ENCODE measurements around the gene SMPDL3A.

Gene SMPDL3A

DNA sequence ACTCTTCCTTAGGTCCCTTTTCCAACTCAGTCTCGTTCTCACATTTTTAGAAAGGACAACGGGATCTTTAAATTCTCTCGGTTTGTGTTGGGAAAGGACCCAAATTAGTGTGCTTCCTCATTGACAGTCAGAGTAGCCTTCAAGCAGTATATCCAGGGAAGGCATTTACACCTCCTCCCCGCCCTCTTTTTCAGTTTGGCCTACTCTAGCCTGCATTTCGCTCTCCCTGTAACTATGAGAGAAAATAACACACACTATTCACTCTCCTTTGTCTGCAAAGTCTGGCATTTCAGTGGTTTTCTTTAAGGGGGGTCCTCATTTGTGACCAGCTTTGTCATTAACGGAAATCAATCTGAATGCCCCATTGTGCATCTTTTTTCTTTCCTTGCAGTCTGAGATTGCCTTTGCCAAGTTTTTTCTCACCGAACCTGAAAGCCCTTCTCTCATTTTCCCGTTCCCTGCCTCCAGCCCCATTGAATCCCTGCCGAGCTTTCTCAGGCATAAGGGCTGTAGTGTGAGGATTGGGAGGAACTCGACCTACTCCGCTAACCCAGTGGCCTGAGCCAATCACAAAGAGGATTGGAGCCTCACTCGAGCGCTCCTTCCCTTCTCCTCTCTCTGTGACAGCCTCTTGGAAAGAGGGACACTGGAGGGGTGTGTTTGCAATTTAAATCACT is 9.9 kb upstream of the SMPDL3A start:
- no peak for DNase-seq

GRCh38 chr6:122779667-122780066 is 9.4 kb upstream of the SMPDL3A start, which contains the start of gene FABP7:
Gene FABP7, plus strand, starts transcription at chr6:122779716. Its CDS starts 79 bp downstream, at chr6:122779795.
- DNase-seq, result no peak

DNA sequence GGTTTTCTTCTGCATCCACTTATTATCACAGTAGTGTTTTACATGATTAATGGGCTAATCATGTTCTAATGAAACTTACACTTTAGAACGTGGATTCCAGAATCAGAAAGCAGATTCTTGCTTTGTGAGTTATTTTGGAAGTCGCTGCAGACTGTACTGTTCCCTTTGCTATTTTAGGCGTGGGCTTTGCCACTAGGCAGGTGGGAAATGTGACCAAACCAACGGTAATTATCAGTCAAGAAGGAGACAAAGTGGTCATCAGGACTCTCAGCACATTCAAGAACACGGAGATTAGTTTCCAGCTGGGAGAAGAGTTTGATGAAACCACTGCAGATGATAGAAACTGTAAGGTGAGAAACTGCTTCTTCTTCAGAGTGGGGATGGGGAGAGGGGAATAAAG is 8.9 kb upstream of the SMPDL3A start:
- DNase-seq, result no peak

- DNase-seq, result no peak
Measured at GRCh38 chr6:122781716-122782115, 7.3 kb upstream of the SMPDL3A start.

DNA sequence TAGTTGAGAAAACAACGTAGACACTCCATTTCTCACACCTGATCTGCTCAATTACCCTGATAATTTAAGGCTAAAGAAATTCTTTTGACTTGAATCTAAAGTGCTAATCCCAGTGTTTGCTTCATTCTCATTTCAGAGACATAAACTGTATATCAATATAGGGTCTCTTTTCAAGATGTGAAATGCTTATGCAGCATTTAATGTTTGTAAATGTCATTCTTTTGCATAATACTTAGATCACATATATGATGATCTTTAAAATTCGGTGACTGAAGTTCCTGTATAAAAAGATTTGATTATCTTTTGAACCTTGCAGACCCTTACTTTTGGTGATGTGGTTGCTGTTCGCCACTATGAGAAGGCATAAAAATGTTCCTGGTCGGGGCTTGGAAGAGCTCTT is 5.7 kb upstream of the SMPDL3A start:
- no peak for DNase-seq

DNA sequence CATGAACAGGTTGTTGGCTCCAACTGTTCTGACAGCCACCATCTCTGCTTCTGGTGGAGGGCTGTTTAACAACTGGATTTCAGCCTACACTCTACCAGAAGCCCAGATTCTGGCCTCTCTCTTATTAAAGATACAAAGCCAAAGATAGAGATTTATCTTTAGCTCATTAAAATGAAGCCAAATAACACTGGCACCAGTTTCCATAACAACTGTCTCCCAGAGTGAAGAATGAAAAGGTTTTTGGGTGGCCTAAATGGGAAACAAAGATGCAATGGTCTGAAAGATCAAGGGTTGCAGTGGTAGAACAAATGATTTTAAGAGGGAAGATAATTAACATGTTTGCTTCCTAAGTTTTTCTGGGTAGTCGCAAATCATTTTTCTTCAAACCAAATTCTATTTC is 3.2 kb upstream of the SMPDL3A start:
- DNase-seq, result no peak

DNA sequence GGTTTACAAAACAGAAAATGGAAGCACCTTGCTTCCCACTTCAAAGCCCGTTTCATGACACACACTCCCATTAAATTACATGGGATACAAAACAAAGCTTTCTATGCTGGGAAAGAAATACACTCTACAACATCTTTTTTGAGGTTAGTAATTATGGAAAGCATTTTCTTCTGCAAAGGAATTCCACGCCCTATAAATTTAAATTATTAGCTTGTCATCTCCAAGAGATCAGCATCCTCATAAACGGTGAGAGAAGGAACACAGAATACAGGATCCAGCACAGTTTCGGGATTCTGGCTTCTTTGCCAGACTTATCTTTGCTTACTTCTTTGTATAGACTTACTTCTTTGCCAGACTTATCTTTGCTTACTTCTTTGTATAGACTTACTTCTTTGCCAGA is 1.3 kb upstream of the SMPDL3A start:
- DNase-seq, result no peak

- no peak for DNase-seq
Measured at GRCh38 chr6:122788208-122788607, 850 bp upstream of the SMPDL3A start.

- no peak for DNase-seq
Measured at GRCh38 chr6:122788663-122789181, 336 bp upstream of the SMPDL3A start.

GRCh38 chr6:122790028-122790422 is 967 bp downstream of the SMPDL3A start:
- no peak for DNase-seq

- DNase-seq, result peak; percentile 17
Measured at GRCh38 chr6:122790423-122791309, 1.6 kb downstream of the SMPDL3A start.

- DNase-seq, result no peak
Measured at GRCh38 chr6:122791310-122791679, 2.2 kb downstream of the SMPDL3A start.

DNA sequence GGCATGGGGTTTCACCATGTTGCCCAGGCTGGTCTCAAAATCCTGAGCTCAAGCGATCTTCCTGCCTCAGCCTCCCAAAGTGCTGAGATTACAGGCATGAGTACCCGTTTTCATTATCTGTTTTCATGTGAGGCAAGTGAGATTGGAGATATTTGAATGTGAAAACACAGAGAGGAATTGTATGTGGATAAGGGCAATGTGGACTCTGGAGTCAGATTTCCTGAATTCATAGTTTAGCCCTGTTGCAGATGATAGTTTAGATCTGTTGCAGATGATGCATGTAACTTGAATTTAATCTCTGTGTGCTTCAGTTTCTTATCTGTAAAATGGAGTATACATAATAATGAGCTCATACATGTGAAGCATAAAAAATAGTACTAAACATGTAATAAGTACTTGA is 3.7 kb downstream of the SMPDL3A start:
- no peak for DNase-seq

GRCh38 chr6:122797537-122797936 is 8.5 kb downstream of the SMPDL3A start:
- DNase-seq, result no peak

- DNase-seq, result no peak
Measured at GRCh38 chr6:122798099-122798641, 9.1 kb downstream of the SMPDL3A start.

- DNase-seq, result no peak
Measured at GRCh38 chr6:122799140-122799745, 10.2 kb downstream of the SMPDL3A start.

- DNase-seq, result no peak
Measured at GRCh38 chr6:122799916-122800686, 11.0 kb downstream of the SMPDL3A start.

DNA sequence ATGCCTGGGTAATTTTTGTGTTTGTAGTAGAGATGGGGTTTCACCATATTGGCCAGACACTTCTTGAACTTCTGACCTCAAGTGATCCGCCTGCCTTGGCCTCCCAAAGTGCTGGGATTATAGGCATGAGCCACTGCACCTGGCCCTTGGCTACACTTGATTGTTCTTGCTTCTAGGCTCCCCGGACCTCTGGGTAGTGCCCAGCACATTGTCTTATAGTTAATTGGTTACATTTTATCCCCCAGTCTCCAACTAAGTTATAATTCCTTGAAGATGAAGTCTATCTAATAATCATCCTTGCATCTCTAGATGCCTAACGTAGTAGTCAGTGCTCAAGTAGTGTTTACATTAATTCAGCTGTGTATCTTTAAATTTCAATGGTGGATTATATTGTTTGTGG is 11.8 kb downstream of the SMPDL3A start:
- no peak for DNase-seq

DNA sequence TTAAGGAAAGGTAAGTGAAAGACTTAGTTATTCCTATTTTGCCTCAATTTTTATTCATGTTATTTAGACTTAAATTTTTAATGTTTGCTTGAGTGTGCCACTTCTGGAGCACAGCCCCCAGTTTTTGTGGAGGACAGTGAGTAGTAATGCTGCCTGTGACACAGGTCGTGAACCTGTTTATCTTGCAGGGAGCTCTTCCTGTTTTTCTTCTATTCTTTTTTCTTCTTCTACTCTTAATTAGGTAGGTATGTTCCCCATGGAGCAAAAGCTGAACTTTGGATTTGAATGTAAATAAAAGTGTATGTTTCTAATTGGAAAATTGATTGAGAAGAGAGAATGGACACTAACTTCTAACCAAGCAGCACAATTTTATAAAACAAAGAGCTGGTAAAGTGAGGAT is 12.3 kb downstream of the SMPDL3A start:
- no peak for DNase-seq

DNA sequence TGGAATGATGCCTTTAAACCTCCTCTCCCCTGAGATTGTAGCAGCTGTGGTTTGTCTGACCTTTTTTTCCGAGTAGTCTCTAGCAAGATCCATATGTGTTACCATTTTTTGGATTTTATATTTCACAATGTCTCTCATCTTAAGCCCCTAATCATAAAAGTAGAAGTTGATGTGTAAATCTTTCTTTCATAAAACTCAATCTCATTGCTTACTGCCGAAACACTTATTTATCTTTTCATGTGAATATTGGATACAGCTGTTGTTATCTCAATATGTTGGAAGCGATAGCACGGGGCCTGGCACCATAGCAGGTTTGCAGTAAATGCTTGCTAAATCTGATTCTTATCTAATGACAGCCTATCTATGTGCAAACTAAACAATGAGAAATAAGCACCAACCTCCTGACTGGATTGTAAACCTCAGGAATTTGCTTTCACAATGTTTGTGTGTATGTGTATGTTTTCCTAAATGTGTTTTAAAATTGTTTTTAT is 14.2 kb downstream of the SMPDL3A start:
- DNase-seq, result no peak

- DNase-seq, result no peak
Measured at GRCh38 chr6:122804962-122805485, 16.0 kb downstream of the SMPDL3A start.

DNA sequence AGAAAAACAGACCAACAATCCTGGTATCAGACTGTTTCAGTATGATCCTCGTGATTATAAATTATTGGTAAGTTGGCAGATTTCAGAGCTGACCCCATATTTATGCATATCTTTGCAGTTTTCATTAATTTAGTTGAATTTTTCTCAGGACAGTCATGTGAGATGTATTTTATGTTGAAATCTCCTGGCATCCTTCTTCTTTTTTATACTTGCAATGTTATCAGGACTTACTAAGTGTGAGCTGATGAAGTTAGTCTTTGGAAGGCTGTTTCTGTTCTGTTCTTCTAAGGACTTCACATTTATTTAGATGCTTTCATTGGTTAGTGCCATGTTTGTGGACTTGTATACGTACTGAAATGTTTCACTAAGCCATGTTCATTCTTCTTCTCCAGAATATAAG is 17.2 kb downstream of the SMPDL3A start:
- DNase-seq, result no peak
